ENCODE measurements around the gene PARP11.

PARP11 gene

DNA sequence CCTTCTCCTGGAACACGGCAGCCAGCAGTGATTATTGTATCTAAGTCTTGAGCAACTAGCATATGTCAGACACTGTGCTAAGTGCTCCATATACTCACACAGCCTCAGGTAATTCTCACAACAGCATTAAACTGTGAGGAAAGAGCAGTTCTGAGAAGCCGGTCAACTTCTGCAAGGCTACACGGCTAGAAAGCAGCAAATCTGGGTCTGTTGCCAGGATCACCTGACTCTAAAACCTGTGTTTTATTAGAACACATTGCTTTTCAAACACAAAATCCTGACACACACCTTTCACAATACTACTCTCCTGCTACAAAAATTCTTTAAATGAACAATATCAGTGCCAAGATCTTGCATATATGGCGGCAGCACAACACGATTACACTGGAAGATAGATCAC lies 70.5 kb downstream of the PARP11 start:
- Histone ChIP-seq H3K23ac (ENCODE audit: low read depth, low read length, poor library complexity) (no peak overlapping the region), H3K27ac (replicated peaks; ENCODE audit: low read length) (no peak overlapping the region), H3K4me2 (ENCODE audit: insufficient read depth, low read length, poor library complexity, severe bottlenecking) (no peak overlapping the region), H3K36me3 (replicated peaks in 1 of 2; ENCODE audit: control insufficient read depth in 2 of 2, insufficient read depth in 2 of 2, low read length in 2 of 2) (peaks cover 0 to 28% of the 10 kb centered on the region in 2 donors), H3K4ac (ENCODE audit: low read length) (no peak overlapping the region), H3K27me3 (ENCODE audit: control insufficient read depth in 3 of 3, insufficient read depth in 3 of 3, low read depth in 1 of 3, low read length in 3 of 3) (no peaks in the 10 kb centered on the region), H3K18ac (ENCODE audit: low read length) (no peak overlapping the region), H3K4me1 (ENCODE audit: control insufficient read depth in 2 of 2, insufficient read depth in 1 of 2, low read depth in 1 of 2, low read length in 2 of 2) (no peaks in the 10 kb centered on the region), H4K91ac (ENCODE audit: low read depth, low read length, poor library complexity) (no peak overlapping the region), H2AFZ (ENCODE audit: low read length) (no peak overlapping the region), H3K4me3 (ENCODE audit: low read length in 2 of 2) (no peak overlapping the region), H3K14ac (ENCODE audit: low read length) (no peak overlapping the region), H2AK5ac (ENCODE audit: low read depth, low read length) (no peak overlapping the region), H2BK12ac (ENCODE audit: low read length) (no peak overlapping the region), H3K9me3 (replicated peaks in 1 of 2; ENCODE audit: control insufficient read depth in 2 of 2, insufficient read depth in 1 of 2, low read depth in 1 of 2, low read length in 2 of 2) (no peaks in the 10 kb centered on the region), H2BK15ac (ENCODE audit: low read length) (no peak overlapping the region), H2BK120ac (ENCODE audit: low read depth, low read length) (no peak overlapping the region), H4K8ac (ENCODE audit: low read depth, low read length) (no peak overlapping the region), H3K9ac (ENCODE audit: low read depth, low read length, poor library complexity) (no peak overlapping the region), H2BK5ac (ENCODE audit: low read length) (no peak overlapping the region), H3K79me1 (ENCODE audit: low read depth, low read length) (no peaks in the 10 kb centered on the region)
- DNase-seq (ENCODE audit: low spot score): no peak
- no CpG with 5 or more reads among the region's 5 CpGs for WGBS, 2 donors (ENCODE audit: extremely low coverage in 2 of 2, insufficient read length in 2 of 2, insufficient replicate concordance in 1 of 2)

DNA sequence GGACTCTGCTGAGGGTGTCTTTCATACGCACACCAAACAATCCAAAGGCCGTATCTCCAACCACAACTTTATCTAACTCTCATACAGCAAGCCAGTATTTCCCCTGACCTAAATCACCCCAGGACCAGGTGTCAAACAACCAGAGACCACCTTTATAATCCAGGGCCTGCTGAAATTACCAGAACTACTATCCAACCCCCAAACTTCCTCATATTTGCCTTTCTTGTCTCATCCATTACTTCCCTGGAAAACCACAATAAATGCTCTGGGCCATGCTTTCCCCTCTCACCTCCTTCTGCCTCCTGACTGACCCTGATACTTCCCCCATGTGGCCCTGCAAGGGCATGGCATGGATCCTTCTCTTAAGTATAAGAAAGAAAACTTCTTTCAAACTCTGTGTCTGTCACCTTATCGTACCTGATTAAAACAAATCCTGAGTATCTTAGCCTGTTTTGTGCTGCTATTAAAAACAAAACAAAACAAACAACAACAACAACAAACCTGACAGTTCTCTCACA lies 75.6 kb downstream of the PARP11 start:
- no peak overlapping the region for H2BK12ac ChIP-seq (ENCODE audit: low read length)
- WGBS, 2 donors (ENCODE audit: extremely low coverage in 2 of 2, insufficient read length in 2 of 2, insufficient replicate concordance in 1 of 2): no CpG with 5 or more reads among the region's 3 CpGs

DNA sequence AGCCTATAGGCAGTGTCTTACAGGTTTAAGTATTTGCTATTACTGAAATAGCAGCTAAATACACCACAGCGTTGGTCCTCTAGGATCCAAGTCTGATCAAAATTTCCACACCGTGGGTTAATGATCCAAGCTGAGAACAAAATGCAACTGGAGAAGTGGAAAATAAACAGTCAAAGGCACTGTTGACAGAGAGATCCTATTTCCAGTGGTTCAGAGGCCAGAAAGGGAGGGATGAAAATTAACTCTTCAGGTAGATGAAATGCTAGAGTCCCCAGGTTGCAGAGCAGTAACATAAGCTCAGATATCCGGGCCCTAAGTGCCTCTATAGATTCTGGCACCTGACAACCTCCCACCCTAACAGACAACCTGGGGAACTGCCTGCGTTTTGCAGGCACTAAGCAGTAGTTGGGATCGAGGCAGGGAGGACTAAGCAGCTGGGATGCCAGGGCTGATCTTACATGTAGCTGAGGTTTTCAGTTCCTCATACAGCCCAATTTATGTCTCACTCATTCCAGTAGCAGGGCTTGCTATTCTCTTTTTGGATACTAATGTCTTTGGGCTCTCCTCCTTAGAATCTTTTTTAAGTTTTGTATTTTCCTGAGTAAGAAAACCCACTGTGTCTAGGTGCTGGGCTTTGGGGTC lies 77.6 kb downstream of the PARP11 start:
- Histone ChIP-seq H3K23ac (ENCODE audit: low read depth, low read length, poor library complexity) (no peak overlapping the region), H3K36me3 (replicated peaks in 1 of 2; ENCODE audit: control insufficient read depth in 2 of 2, insufficient read depth in 2 of 2, low read length in 2 of 2) (peaks cover 0 to 10% of the 10 kb centered on the region in 2 donors), H3K79me1 (ENCODE audit: low read depth, low read length) (no peaks in the 10 kb centered on the region), H3K9me3 (replicated peaks in 1 of 2; ENCODE audit: control insufficient read depth in 2 of 2, insufficient read depth in 1 of 2, low read depth in 1 of 2, low read length in 2 of 2) (no peaks in the 10 kb centered on the region), H2BK12ac (ENCODE audit: low read length) (no peak overlapping the region), H3K4me3 (ENCODE audit: low read length in 2 of 2) (no peak overlapping the region), H3K4me2 (ENCODE audit: insufficient read depth, low read length, poor library complexity, severe bottlenecking) (no peak overlapping the region), H3K27me3 (ENCODE audit: control insufficient read depth in 3 of 3, insufficient read depth in 3 of 3, low read depth in 1 of 3, low read length in 3 of 3) (no peaks in the 10 kb centered on the region), H2BK15ac (ENCODE audit: low read length) (no peak overlapping the region), H2BK5ac (ENCODE audit: low read length) (no peak overlapping the region), H2BK120ac (ENCODE audit: low read depth, low read length) (no peak overlapping the region), H3K4me1 (ENCODE audit: control insufficient read depth in 2 of 2, insufficient read depth in 1 of 2, low read depth in 1 of 2, low read length in 2 of 2) (peaks cover 0 to 2% of the 10 kb centered on the region in 2 donors), H3K18ac (ENCODE audit: low read length) (no peak overlapping the region), H3K14ac (ENCODE audit: low read length) (no peak overlapping the region), H3K9ac (ENCODE audit: low read depth, low read length, poor library complexity) (no peak overlapping the region), H2AFZ (ENCODE audit: low read length) (no peak overlapping the region), H3K27ac (replicated peaks; ENCODE audit: low read length) (no peak overlapping the region), H4K8ac (ENCODE audit: low read depth, low read length) (no peak overlapping the region), H4K91ac (ENCODE audit: low read depth, low read length, poor library complexity) (no peak overlapping the region), H2AK5ac (ENCODE audit: low read depth, low read length) (no peak overlapping the region), H3K4ac (ENCODE audit: low read length) (no peak overlapping the region)
- DNase-seq (ENCODE audit: low spot score): no peak
- no CpG with 5 or more reads among the region's 5 CpGs for WGBS, 2 donors (ENCODE audit: extremely low coverage in 2 of 2, insufficient read length in 2 of 2, insufficient replicate concordance in 1 of 2)

More for the DNA sequence above, 75.6 kb downstream of the PARP11 start:
- H4K91ac ChIP-seq (ENCODE audit: low read depth, low read length, poor library complexity): no peak overlapping the region
- H2BK5ac ChIP-seq (ENCODE audit: low read length): no peak overlapping the region
- no peak overlapping the region for H3K14ac ChIP-seq (ENCODE audit: low read length)
- H2AK5ac ChIP-seq (ENCODE audit: low read depth, low read length): no peak overlapping the region
- no peak for DNase-seq (ENCODE audit: low spot score)
- no peak overlapping the region for H3K4me3 ChIP-seq (ENCODE audit: low read length in 2 of 2)
- H3K4me1 ChIP-seq (ENCODE audit: control insufficient read depth in 2 of 2, insufficient read depth in 1 of 2, low read depth in 1 of 2, low read length in 2 of 2): no peaks in the 10 kb centered on the region
- H3K4ac ChIP-seq (ENCODE audit: low read length): no peak overlapping the region
- no peak overlapping the region for H3K9ac ChIP-seq (ENCODE audit: low read depth, low read length, poor library complexity)
- H3K23ac ChIP-seq (ENCODE audit: low read depth, low read length, poor library complexity): no peak overlapping the region
- H2BK120ac ChIP-seq (ENCODE audit: low read depth, low read length): no peak overlapping the region
- H3K36me3 ChIP-seq (replicated peaks in 1 of 2; ENCODE audit: control insufficient read depth in 2 of 2, insufficient read depth in 2 of 2, low read length in 2 of 2): peaks cover 0 to 10% of the 10 kb centered on the region in 2 donors
- no peak overlapping the region for H2AFZ ChIP-seq (ENCODE audit: low read length)
- H3K27ac ChIP-seq (replicated peaks; ENCODE audit: low read length): no peak overlapping the region
- no peaks in the 10 kb centered on the region for H3K79me1 ChIP-seq (ENCODE audit: low read depth, low read length)
- H3K27me3 ChIP-seq (ENCODE audit: control insufficient read depth in 3 of 3, insufficient read depth in 3 of 3, low read depth in 1 of 3, low read length in 3 of 3): no peaks in the 10 kb centered on the region
- H4K8ac ChIP-seq (ENCODE audit: low read depth, low read length): no peak overlapping the region
- no peak overlapping the region for H3K18ac ChIP-seq (ENCODE audit: low read length)
- H3K4me2 ChIP-seq (ENCODE audit: insufficient read depth, low read length, poor library complexity, severe bottlenecking): no peak overlapping the region
- H3K9me3 ChIP-seq (replicated peaks in 1 of 2; ENCODE audit: control insufficient read depth in 2 of 2, insufficient read depth in 1 of 2, low read depth in 1 of 2, low read length in 2 of 2): no peaks in the 10 kb centered on the region
- no peak overlapping the region for H2BK15ac ChIP-seq (ENCODE audit: low read length)

DNA sequence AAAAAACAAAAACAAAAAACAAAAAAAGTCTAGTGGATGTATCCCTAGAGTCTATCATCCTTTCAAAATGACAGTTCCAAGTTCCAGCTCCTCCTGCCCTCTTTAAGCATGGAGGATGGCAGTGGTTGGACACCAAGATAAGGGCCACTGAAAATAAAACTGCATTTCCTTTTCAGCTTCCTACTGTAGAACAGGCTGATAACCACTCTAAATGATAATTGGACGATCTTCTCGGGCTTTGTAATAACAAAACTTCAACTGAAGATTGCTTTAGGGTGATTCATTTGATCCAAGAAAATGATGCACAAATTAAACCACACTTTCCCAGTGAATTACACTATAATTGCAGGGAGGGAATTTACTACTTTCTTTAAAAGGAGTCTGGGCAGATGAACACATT lies 78.1 kb downstream of the PARP11 start:
- H3K14ac ChIP-seq (ENCODE audit: low read length): no peak overlapping the region
- no peak overlapping the region for H4K91ac ChIP-seq (ENCODE audit: low read depth, low read length, poor library complexity)
- H3K36me3 ChIP-seq (replicated peaks in 1 of 2; ENCODE audit: control insufficient read depth in 2 of 2, insufficient read depth in 2 of 2, low read length in 2 of 2): peaks cover 0 to 10% of the 10 kb centered on the region in 2 donors
- no peak overlapping the region for H3K23ac ChIP-seq (ENCODE audit: low read depth, low read length, poor library complexity)
- H3K18ac ChIP-seq (ENCODE audit: low read length): no peak overlapping the region
- H3K79me1 ChIP-seq (ENCODE audit: low read depth, low read length): no peaks in the 10 kb centered on the region
- no peak overlapping the region for H3K4ac ChIP-seq (ENCODE audit: low read length)
- no peak for DNase-seq (ENCODE audit: low spot score)
- H3K27ac ChIP-seq (replicated peaks; ENCODE audit: low read length): no peak overlapping the region
- no peak overlapping the region for H2BK5ac ChIP-seq (ENCODE audit: low read length)
- H2BK120ac ChIP-seq (ENCODE audit: low read depth, low read length): no peak overlapping the region
- no peak overlapping the region for H2AFZ ChIP-seq (ENCODE audit: low read length)
- no peak overlapping the region for H4K8ac ChIP-seq (ENCODE audit: low read depth, low read length)
- no peak overlapping the region for H2BK12ac ChIP-seq (ENCODE audit: low read length)
- no peak overlapping the region for H2AK5ac ChIP-seq (ENCODE audit: low read depth, low read length)
- no peaks in the 10 kb centered on the region for H3K27me3 ChIP-seq (ENCODE audit: control insufficient read depth in 3 of 3, insufficient read depth in 3 of 3, low read depth in 1 of 3, low read length in 3 of 3)
- no peaks in the 10 kb centered on the region for H3K9me3 ChIP-seq (replicated peaks in 1 of 2; ENCODE audit: control insufficient read depth in 2 of 2, insufficient read depth in 1 of 2, low read depth in 1 of 2, low read length in 2 of 2)
- H3K4me3 ChIP-seq (ENCODE audit: low read length in 2 of 2): no peak overlapping the region
- no peak overlapping the region for H2BK15ac ChIP-seq (ENCODE audit: low read length)
- no peak overlapping the region for H3K4me2 ChIP-seq (ENCODE audit: insufficient read depth, low read length, poor library complexity, severe bottlenecking)
- peaks cover 0 to 6% of the 10 kb centered on the region in 2 donors for H3K4me1 ChIP-seq (ENCODE audit: control insufficient read depth in 2 of 2, insufficient read depth in 1 of 2, low read depth in 1 of 2, low read length in 2 of 2)
- H3K9ac ChIP-seq (ENCODE audit: low read depth, low read length, poor library complexity): no peak overlapping the region
- WGBS, 2 donors (ENCODE audit: extremely low coverage in 2 of 2, insufficient read length in 2 of 2, insufficient replicate concordance in 1 of 2): no CpG with 5 or more reads among the region's 2 CpGs

All from neuronal stem cell (in vitro differentiated cells).